HG02759 (cell line): ENCODE data around the gene RBM38.

Experiments
- ATAC-seq: cut with Tn5 transposase; IDR thresholded peaks from one replicate; pipeline ENCODE4 v1.9.1; 2021; ENCODE audit warnings: mild to moderate bottlenecking, moderate library complexity; ENCODE audit not compliant: unreplicated experiment

RBM38 gene

GRCh38 chr20:57402206-57403125 lies 11.3 kb downstream of the RBM38 start:
- ATAC-seq = no peak

GRCh38 chr20:57403216-57403615 lies 12.0 kb downstream of the RBM38 start:
- ATAC-seq = no peak

DNA sequence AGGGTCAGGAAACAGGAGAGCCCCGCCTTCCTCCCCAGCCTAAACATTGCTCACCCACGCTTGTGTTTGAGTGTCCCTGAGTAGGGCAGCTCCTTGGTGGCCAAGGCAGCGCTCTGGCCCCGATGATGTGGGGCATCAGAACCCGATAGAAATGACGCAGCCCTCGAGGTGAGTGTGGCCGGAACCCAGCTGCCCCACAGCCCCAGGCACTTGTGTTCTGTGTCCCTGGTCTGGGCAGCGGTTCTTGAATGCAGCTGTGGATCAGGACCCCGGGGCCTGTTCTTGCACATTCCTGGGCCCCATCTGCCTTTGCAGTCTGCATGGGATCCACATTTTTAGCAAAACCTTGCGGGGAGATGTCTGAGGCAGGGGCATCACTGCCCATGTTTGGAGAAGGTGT lies 12.8 kb downstream of the RBM38 start:
- no peak for ATAC-seq

DNA sequence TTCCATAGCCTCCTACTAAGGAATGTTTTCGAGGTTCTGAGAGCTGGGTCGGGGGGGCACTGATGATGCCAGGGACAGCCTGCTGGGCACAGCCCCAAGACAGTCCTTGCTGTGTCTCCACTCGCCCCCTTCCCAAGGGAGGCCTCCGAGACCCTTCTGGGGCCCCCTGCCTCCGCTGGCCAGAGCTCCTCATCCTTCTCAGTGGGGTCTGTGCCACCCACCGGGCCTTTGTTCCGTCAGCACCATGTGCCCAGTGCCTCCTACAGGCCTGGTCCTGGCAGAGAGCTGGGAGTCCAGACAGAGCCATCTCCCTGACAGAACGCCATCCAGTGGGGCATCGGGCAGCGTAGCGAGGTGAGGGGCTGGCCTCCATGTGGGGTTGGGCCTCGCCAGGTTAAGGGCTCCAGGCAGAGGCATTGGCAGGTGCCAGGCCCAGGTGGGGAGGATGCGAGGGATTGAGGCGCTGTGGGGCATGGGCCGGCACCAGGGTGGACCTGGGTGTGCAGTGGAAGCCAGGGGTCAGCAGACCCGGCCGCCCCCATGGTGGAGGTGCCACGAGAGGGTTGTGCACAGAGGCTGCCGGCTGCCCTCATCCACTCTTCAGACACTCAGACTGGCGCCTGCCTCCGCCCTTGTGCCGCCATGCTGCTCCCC lies 13.3 kb downstream of the RBM38 start:
- ATAC-seq = no peak

DNA sequence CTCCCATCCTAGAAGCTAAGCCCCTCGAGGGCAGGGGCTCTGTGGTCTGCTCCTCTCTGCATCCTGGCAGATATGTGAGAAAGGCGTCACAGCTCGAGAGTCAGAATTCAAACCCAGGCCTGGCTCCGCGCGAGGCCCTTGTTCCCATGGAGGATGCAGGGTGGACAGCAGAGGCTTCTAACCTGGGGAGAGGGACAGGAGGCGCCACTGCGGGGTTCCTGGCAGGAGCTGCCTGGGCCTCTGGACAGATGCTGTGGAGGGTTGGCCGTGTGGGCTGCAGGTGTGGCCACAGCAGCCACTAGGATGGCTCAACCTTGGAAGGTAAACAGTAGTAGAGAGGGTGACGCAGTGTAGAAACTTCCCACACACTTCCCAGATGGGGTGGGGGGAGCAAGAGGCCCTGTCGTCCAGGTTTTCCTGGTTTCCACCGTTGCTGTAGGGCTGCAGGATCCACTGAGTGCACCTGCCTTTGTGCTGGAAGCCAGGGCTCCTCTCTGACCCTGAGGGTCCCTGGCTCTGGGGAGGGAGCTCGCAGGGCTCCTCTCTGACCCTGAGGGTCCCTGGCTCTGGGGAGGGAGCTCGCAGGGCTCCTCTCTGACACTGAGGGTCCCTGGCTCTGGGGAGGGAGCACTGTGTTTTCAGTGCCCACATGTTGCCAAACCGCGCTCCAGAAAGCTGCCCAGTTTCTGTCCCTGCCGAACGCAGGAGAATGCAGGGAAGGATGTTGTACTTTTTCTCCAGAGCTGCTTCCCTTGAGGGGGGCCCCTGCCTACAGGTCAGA lies 14.2 kb downstream of the RBM38 start:
- no peak for ATAC-seq

DNA sequence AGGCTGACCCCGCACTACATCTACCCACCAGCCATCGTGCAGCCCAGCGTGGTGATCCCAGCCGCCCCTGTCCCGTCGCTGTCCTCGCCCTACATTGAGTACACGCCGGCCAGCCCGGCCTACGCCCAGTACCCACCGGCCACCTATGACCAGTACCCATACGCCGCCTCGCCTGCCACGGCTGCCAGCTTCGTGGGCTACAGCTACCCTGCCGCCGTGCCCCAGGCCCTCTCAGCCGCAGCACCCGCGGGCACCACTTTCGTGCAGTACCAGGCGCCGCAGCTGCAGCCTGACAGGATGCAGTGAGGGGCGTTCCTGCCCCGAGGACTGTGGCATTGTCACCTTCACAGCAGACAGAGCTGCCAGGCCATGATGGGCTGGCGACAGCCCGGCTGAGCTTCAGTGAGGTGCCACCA lies 16.4 kb downstream of the RBM38 start:
- ATAC-seq = no peak

DNA sequence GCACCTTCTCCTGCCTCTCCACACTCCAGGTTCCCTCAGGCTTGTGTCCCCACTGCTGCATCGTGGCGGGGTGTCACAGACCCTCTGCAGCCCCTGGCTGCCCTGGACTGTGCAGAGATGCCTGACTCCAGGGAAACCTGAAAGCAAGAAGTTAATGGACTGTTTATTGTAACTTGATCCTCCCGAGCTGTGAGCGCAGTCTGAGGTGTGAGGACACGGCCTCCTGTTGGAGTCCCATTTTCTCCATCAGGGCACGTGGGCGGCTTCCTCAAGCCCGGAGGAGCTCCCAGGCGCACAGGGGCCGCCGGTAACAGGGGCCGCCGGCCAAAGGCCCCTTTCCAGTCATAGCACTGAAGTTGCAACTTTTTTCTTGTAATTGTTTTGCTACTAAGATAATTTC lies 16.9 kb downstream of the RBM38 start:
- ATAC-seq = no peak

GRCh38 chr20:57408536-57409233 lies 17.5 kb downstream of the RBM38 start:
- ATAC-seq = no peak

- ATAC-seq = no peak
Observed at GRCh38 chr20:57409316-57409671, 18.1 kb downstream of the RBM38 start.

- ATAC-seq = no peak
Observed at GRCh38 chr20:57409672-57410397, 18.6 kb downstream of the RBM38 start.

DNA sequence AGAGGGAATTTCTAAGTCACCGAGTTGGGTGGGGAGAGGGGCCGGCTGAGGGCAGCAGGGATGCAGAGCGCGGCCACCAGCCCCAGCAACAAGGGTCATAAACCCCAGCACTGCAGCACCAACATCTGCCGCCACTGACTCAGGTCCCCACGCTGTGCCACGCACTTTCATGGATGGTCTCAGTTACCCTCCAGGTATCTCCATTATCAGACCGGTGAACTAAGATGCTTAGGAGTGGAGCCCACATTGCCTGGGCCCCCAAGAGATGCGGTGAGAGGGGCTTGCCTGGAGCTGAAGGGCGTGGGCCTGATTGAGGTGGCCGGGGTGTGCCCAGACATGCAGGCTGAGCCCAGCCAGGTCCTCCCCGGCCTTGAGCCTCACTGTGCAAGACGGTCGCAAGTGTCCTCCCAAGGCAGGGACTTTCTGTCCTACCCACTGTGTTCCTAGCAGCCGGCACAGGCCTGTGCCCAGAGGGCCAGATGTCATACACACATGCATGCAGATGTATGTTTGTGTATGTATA lies 19.3 kb downstream of the RBM38 start:
- no peak for ATAC-seq

GRCh38 chr20:57410924-57411323 lies 19.7 kb downstream of the RBM38 start:
- no peak for ATAC-seq

- ATAC-seq = no peak
Observed at GRCh38 chr20:57411406-57412283, 20.4 kb downstream of the RBM38 start.

- no peak for ATAC-seq
Observed at GRCh38 chr20:57412347-57413029, 21.3 kb downstream of the RBM38 start.

DNA sequence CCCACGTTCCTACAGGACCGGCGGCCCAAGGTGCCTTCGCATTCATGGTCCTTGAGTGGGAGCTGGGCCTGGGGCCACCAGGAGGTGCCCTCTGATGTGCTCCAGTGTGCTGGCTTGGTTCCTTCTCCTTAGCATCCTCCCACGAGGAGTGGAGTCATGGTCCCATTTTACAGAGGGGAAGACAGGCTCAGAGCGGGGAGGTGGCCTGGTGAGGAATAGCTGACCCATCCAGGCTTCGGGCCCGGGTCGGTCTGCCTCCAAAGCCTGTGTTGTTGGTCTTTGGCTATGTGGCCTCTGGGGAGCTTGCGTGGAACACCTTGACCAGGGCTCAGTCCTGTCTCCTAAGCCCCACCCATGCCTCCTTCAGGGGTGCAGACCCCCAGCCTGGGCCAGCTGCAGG lies 22.8 kb downstream of the RBM38 start:
- ATAC-seq = no peak

GRCh38 chr20:57414867-57415592 lies 23.8 kb downstream of the RBM38 start:
- no peak for ATAC-seq

DNA sequence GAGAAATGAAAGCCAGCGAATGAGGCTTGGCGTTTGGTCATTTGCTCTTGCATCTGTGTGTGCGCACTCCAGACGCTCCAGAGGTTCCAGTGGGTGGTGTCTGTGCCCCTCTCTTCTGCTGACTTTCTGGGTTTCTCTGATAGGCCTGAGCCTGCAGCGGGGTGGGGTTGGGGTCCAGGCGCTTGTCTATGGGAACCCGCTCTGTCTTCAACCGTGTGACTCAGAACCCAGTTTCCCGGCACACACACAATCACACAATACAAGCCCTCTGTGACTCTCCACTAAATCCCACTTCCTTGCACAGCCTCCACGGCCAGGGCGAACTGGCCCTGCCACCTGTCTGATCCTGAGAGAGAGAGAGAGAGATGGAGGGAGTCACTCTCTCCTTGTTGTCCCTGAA lies 24.6 kb downstream of the RBM38 start:
- ATAC-seq = no peak
